ENCODE measurements around the gene AUTS2.

Gene AUTS2

DNA sequence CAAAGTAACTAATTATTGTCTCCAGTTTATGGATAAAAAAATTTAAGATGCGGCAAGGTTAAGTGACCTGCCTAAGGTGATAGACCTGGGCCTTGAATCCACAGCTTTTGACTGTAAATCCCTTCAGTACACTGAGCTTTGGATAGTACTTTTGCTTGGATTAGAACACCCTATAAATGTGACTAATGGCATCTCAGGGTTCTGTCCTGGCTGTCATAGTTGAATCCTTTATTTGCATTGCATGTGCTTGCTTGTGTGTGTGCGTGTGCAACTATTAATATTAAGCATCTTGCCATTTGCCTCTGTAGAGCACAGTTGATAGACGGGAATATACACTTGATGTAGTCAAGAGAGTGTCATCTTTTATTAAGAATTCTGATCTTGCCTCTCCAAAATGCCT, 228.0 kb downstream of the AUTS2 start:
- no peak for DNase-seq

DNA sequence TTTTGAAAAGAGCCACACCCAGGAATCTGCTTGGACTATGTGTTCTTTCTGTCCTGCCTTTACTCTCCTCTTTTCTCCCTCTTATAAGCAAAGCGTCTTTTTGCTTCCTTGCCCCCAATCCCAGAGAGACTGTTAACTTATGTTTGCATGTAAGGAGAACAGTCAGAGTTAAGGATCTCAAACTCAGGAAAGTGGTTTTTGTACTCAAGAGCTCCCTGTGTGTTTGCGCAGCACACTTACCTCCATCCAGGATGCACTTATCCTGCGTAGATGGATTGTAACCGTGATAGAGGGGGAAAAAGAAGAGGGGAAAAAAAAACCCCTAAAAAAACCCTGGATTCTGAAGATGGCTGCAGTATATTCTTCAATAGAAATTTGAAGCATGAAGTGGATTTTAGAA, 228.9 kb downstream of the AUTS2 start:
- DNase-seq = no peak

GRCh38 chr7:69827558-69827957, 229.3 kb downstream of the AUTS2 start:
- DNase-seq = no peak

- no peak for DNase-seq
Measured at GRCh38 chr7:69832356-69832755, 234.1 kb downstream of the AUTS2 start.

DNA sequence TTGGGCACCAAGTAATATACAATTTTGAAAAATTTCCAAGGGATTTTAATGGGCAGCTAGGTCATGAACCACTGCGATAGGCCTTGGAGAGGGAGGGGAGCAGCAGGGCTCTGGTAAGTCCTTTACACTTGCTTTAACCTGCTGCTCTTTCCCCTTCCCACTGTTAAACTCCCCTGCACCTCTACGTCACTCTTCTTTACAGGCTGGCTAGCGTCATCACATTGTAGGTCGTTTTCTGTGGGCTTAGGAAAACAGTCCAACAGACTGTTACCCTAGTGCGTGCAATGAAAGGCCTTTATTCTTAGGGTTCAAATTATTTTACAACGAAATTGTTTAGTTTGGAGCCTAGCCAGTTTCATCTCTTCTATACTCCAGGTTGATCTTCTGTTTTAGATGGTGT, 235.7 kb downstream of the AUTS2 start:
- no peak for DNase-seq

- no peak for DNase-seq
Measured at GRCh38 chr7:69836702-69837101, 238.4 kb downstream of the AUTS2 start.

GRCh38 chr7:69837387-69838068, 239.3 kb downstream of the AUTS2 start:
- DNase-seq = no peak

- DNase-seq = no peak
Measured at GRCh38 chr7:69839782-69840181, 241.5 kb downstream of the AUTS2 start.

- no peak for DNase-seq
Measured at GRCh38 chr7:69840248-69840647, 242.0 kb downstream of the AUTS2 start.

GRCh38 chr7:69843653-69844052, 245.4 kb downstream of the AUTS2 start:
- DNase-seq = no peak

DNA sequence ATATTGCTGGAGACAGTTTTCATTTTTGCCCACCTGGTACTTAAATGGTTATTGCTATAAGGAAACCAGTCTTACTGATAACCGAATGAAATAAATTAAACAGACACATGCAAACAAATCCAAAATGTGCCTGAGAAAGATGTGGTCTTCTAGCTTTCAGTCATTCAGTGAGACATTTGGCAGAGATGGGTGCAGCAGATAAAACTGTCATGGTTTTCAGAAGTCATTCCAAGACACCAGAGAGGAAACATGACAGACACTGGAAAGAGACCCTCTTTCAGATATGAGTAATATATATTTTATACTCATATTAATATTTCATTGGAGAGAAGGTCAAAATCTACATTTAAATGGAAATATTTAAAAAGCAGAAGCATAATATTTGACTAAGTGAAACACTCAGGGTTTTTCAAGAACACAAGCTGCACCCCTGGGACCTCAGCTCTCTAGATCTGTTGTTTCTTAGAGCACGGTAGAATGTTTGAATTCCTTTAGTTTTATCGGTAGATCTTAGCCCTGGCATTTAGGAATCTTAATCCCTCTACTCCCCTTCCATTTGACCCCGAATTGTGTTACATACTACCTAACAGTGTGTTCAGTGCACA, 246.1 kb downstream of the AUTS2 start:
- DNase-seq = no peak

DNA sequence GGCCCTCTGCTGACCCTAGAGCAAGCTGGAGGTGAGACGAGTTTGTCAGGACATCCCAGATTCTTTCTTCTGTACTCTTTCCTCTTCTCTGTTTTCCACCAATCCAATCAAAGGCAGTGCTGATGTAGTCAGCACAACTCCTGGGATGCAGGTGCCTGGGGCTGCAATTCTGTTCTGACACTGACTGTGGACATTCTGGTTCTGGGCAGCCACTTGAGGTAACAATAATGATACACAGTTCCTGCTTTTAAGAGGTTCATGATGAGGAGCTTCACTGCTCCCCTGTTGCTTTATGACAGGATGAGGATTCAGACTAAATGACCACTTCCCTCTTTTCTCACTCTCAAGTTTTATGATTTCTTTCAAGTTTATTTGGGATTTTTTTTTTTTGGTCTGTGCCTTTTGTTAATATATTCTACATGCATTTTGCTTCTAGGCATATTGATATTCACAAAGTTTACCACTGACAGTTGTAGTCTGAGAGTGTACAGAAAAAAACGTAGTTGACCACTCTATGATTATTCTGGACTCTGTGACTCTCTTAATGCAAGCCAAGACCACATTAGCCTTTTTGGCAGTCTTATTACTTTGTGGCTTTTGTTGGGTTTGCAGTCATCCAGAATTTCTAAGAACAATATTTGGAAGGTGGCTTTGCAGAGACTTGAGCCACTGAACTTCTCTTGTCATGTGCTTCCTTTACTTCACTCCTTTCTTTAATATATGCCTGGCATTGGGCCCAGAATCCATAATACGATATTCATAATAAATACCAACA, 247.6 kb downstream of the AUTS2 start:
- no peak for DNase-seq

DNA sequence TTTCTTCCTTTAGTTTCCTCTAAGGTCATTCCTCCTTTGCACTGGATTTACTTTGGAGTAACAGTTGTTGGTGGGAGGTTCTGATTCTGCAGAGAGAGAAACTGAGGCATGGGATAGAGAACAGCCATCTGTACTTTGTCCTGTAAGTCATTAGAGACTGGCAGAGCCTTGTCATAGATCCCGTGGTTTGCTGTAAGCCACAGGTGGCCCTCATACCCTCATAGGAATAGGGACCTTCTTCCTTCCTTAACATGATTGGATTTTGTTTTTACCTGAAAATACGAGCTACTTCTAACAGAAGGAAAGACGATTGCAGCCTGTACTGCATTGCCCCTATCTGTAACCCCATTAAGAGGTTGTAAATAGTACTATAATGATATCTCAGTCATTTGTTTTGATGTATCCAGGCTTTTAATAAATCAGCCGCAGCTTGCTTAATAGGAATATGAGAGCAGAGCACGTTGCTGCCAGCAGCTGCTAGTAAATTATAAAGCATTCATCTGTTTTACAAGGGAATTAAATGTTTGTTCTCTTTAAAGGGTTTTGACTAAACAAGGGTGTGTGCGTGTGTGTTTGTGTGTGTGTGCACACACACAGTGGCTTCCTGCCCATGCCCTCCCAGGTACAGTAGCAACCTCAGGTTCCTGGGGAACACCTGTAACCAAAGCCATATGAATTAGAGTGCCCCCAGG, 249.8 kb downstream of the AUTS2 start:
- DNase-seq = no peak

GRCh38 chr7:69849268-69849667, 251.0 kb downstream of the AUTS2 start:
- DNase-seq = no peak

DNA sequence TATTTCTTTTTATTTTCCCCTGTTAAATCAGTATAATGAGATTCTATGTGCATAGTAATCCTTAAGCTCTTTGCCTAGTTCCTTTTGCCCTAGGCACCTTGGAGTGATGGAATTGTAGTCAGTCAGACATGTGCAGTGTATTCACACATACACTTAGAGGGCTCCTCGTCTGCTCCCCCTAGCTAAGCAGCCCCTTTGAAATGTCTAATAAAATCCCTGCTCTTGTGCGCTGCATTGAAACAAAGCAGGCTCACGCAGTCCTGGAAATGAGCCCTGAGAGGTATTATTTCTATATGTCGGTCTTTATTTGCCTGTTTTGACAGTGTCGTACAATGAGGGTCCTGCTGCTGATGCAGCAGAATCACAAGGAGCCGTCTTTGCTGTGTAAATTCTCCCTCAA, 258.7 kb downstream of the AUTS2 start:
- DNase-seq = no peak

DNA sequence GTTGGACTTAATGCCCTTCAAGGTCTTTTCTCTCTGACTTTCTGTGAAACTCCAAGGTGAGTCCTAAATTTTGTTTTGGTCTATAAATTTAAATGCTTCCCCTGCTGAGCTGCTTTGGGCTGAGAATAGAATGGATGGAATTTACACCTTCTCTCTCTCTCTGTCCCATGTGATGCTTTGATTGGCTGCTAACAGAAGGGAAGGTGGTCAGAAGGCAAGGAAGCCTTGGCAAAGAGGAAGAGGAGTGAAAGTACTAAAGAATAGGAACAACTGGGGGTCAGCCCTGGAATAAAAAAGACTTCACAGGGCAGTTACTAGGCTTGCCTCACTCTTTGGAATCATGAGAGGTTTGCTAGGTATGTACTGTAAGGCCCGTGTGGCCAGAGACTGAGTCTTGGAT, 260.2 kb downstream of the AUTS2 start:
- no peak for DNase-seq

DNA sequence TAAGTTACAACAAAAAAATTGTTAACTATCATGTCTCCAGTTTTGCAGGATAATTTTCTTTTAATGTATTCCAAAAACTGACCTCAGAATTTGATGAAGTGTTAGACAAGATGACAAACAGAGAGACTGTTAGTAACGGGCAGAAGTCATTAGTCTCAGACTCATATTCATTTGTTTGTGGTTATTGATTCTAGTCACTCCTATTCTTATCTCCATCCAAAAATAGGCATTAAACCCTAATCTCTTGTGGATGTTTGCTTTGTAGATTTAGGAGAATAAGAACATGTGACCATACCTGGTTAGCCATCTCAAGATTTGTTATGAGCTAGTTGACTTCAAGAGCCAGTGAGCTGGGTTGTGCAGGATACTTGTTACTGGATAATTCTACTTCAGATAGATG, 261.1 kb downstream of the AUTS2 start:
- no peak for DNase-seq

GRCh38 chr7:69860486-69860885, 262.2 kb downstream of the AUTS2 start:
- no peak for DNase-seq

DNA sequence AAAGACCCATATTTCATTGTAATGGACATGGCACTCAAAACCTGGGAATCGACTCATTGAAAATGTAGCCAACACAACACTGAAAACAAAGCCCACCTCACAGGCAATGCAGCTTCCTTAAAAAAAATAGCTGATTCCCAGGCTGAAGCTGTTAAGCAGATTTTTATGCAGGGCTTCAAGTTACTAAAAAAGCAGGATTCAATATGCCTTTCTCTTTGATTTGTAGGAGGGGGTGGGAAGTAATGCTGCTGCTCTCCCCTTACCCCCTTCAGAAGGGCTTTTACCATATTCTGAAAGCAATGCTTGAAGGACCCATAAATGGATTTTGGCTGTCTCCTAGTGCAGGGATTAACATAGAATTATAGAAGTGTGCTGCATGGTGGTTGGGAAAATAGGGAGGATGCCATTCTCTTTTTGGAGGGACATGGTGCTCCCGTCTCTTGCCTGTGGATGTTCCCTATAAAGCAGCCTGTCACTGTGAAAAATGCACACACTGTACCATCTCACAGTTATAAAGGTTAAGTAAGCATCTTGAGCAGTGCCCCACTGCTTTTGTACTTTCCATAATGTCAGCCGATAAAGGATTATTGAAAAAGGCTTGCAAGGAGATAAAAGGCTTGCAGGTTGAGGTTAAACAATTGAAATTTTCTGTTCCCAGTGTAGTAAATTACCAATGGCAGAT, 262.8 kb downstream of the AUTS2 start:
- no peak for DNase-seq

- no peak for DNase-seq
Measured at GRCh38 chr7:69862413-69863064, 264.3 kb downstream of the AUTS2 start.

GRCh38 chr7:69864274-69864673, 266.0 kb downstream of the AUTS2 start:
- no peak for DNase-seq

GRCh38 chr7:69864822-69865221, 266.5 kb downstream of the AUTS2 start:
- no peak for DNase-seq

DNA sequence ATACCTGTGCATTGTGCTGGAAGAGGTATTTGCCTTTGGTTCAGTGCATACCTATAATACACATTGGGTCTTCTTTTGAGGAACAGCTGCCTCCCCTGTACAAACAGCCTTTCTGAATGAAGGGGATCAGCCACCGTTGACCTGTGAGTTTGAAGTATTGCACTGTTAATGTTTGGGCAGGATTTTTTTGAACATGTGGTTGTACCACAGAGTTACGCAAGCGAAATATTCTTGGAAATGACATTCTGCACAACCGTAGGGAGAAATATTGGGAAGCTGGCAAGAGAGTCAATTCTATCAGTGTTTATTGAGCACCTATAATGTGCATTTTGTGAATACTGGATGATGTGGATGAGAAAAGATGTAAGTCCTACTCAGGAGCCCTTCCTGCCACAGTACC, 270.6 kb downstream of the AUTS2 start:
- DNase-seq = no peak

Measured in SIG-M5 (cell line).